SK-N-SH treated with all-trans-retinoic acid at 6 μM for 48 hours (cell line): ENCODE measurements around the gene WDR19.

Experiments used
- ZNF565 ChIP-seq: fragments of 450-650 bp; formaldehyde crosslinking; conservative IDR thresholded peaks from 2 replicates; pipeline ENCODE4 v1.5.0; 2020; ENCODE audit warnings: low read depth, mild to moderate bottlenecking, moderate library complexity
- ZNF8 ChIP-seq: fragments of 450-650 bp; formaldehyde crosslinking; IDR thresholded peaks from 2 replicates; pipeline ENCODE4 v1.5.0; 2020; ENCODE audit warnings: mild to moderate bottlenecking, moderate library complexity
- TF ChIP-seq, protein P1 (sequence below): fragments of 250-450 bp; sonication (Bioruptor Pico); IDR thresholded peaks from 2 replicates; pipeline ENCODE4 v1.8.0; 2020; ENCODE audit warnings: mild to moderate bottlenecking, moderate library complexity, borderline replicate concordance

DNA sequence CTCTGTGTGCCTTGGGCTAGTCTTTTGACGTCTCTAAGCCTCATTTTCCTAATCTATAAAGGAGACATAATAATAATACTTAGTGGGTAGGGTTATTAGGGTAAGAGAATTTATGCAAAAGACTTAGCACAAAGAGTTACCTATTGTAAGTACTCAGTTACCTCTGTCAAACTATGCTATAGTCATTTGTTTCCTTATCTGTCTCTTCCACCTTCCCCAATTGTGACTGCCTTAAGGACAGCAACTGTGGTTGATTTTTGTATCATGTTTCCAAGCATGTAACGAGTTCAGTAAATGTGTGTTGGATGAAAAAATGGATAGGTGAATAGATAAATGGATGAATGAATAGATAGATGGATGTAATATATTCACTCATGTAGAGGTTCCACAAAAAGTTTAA, 48.1 kb downstream of the WDR19 start:
- TF ChIP-seq ZNF8 (CRISPR knock-in tag) (no peak), ZNF565 (CRISPR knock-in tag) (no peak)
- TF ChIP-seq, protein P1, sequence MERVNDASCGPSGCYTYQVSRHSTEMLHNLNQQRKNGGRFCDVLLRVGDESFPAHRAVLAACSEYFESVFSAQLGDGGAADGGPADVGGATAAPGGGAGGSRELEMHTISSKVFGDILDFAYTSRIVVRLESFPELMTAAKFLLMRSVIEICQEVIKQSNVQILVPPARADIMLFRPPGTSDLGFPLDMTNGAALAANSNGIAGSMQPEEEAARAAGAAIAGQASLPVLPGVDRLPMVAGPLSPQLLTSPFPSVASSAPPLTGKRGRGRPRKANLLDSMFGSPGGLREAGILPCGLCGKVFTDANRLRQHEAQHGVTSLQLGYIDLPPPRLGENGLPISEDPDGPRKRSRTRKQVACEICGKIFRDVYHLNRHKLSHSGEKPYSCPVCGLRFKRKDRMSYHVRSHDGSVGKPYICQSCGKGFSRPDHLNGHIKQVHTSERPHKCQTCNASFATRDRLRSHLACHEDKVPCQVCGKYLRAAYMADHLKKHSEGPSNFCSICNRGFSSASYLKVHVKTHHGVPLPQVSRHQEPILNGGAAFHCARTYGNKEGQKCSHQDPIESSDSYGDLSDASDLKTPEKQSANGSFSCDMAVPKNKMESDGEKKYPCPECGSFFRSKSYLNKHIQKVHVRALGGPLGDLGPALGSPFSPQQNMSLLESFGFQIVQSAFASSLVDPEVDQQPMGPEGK (CRISPR knock-in tag) = no peak
